KOPT-K1 (cell line): ENCODE measurements around the gene GART.
A peak's percentile ranks its signal among the peaks of the same experiment; 100 is the strongest.
"Not testable (repeated sequence)": the region's sequence is repeated elsewhere in the genome, so short reads cannot be mapped to it uniquely, and the experiment has no call there.

Experiments used
- H3K27ac ChIP-seq: fragments of 200-600 bp; sonication (generic); 2 replicates; pipeline ENCODE4 v1.5.1; 2016; ENCODE audit warnings: antibody characterized with exemption, mild to moderate bottlenecking, low read depth, low read length; ENCODE audit not compliant: poor library complexity, severe bottlenecking
- H3K36me3 ChIP-seq: fragments of 200-600 bp; sonication (generic); 2 replicates; pipeline ENCODE4 v1.5.1; 2017; ENCODE audit warnings: antibody characterized with exemption, mild to moderate bottlenecking, low read length, moderate library complexity; ENCODE audit not compliant: insufficient read depth
- H3K9me3 ChIP-seq: fragments of 200-600 bp; sonication (generic); 2 replicates; pipeline ENCODE4 v1.5.1; 2017; ENCODE audit warnings: antibody characterized with exemption, low read length, mild to moderate bottlenecking; ENCODE audit not compliant: insufficient read depth, poor library complexity, severe bottlenecking

The GART gene

DNA sequence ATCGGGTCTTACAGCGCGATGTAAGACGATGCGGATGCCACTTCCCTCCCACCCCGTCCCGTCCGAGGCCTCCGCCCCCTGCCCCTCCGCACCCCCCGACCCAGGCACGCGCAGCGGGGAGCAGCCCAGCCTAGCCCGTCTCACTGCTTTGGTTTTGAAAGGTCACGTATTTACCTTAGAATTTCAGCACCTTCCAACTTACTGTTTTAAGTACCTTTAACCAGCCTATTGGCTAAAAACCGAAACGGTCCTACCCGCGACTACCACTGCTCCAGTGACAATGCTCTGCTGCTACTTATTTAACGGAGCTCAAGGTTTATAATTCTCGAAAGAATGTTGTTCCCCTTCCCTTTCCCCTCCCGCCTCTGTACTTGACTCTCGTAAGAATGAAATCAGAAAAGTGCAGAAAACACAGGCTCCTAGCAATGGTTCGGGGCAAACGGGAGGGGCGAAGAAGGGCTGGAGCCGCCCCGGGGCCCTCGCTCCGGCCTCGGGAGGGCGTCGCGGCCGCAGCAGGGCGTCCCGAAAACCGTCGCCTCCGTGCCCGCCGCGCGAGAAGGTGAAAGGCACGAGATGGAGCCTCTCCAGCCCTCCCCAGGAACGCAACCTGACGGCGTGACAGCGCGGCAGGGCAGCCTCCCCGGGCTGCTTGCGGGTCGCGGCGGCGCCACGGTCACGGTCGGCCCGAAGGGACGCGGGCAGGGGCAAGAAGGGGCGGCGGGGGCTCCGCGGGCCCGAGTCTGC, 62.8 kb downstream of the GART start:
- Histone ChIP-seq H3K9me3 (no peaks in the 10 kb centered on the region), H3K36me3 (no peaks in the 10 kb centered on the region), H3K27ac (peak overlapping the region; percentile 62)

DNA sequence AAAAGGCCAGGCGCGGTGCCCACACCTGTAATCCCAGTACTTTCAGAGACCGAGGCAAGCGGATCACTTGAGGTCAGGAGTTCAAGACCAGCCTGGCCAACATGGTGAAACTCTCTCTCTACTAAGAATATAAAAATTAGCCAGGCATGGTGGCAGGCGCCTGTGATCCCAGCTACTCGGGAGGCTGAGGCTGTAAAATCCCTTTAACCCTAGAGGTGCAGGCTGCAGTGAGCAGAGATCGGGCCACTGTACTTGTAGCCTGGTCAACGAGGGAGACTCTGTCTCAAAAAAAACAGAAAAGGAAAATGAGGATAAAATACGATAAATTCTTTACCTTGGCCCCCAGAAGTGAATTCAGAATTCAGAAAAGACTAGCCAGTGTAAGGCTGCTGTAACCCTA, 63.7 kb downstream of the GART start:
- H3K27ac ChIP-seq: no peak overlapping the region
- no peaks in the 10 kb centered on the region for H3K9me3 ChIP-seq
- no peaks in the 10 kb centered on the region for H3K36me3 ChIP-seq

- Histone ChIP-seq H3K36me3 (no peaks in the 10 kb centered on the region), H3K27ac (no peak overlapping the region), H3K9me3 (no peaks in the 10 kb centered on the region)
Observed at GRCh38 chr21:33477066-33477465, 64.9 kb downstream of the GART start.

DNA sequence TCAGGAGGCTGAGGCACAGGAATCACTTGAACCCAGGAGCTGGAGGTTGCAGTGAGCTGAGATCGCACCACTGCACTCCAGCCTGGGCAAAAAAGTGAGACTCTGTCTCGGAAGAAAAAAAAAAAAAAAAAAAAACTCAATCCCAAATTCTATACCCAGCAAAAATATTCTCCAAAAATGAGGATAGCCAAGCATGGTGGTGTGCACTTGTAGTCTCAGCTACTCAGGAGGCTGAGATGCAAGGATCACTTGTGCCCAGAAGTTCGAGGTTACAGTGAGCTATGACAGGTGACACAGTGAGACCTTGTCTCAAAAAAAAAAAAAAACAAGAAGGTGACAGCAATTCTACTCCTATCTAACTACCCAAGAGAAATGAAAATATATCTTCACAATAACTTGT, 68.6 kb downstream of the GART start:
- H3K36me3 ChIP-seq: no peaks in the 10 kb centered on the region
- H3K9me3 ChIP-seq: no peaks in the 10 kb centered on the region
- no peak overlapping the region for H3K27ac ChIP-seq

GRCh38 chr21:33470701-33471100, 71.2 kb downstream of the GART start:
- no peak overlapping the region for H3K27ac ChIP-seq
- no peaks in the 10 kb centered on the region for H3K36me3 ChIP-seq
- no peaks in the 10 kb centered on the region for H3K9me3 ChIP-seq

DNA sequence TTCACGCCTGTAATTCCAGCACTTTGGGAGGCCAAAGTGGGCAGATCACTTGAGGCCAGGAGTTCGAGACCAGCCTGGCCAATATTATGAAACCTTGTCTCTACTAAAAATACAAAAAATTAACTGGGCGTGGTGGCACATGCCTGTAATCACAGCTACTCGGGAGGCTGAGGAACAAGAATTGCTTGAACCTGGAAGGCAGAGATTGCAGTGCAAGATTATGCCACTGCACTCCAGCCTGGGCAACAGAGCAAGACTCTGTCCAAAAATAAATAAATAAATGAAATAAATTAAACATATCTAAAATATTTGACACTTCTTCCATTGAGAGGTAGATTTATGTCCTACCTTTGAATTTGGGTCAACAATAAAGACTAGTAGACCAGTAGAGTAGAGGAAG, 72.7 kb downstream of the GART start:
- not testable (repeated sequence) for H3K36me3 ChIP-seq, H3K9me3 ChIP-seq, H3K27ac ChIP-seq

- H3K36me3 ChIP-seq: peaks cover 3% of the 10 kb centered on the region; the same call in 1 of the 2 replicates
- H3K9me3 ChIP-seq: no peaks in the 10 kb centered on the region
- H3K27ac ChIP-seq: no peak overlapping the region
Observed at GRCh38 chr21:33461538-33462250, 80.2 kb downstream of the GART start.

DNA sequence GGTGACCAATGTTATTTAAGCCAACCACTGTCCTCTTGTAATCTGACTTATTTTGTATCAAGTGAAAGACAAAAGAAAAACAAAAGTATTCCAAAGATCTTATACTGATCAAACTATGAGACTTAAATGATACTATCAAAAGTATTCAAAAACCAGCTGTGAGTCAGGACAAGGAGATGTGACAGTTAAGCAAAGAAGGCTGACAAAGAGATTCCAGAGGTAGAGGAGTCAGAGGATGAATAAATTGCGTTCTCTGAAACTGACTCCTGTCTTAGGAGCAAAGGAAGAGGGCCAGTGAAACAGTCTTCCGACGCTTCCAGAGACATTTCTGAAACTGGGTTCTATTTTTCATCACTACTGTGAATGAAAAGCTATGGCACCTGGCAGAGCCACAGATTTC, 83.1 kb downstream of the GART start:
- peaks cover 12% of the 10 kb centered on the region for H3K36me3 ChIP-seq

GRCh38 chr21:33455686-33456446, 86.1 kb downstream of the GART start:
- no peaks in the 10 kb centered on the region for H3K9me3 ChIP-seq
- peaks cover 12% of the 10 kb centered on the region for H3K36me3 ChIP-seq
- H3K27ac ChIP-seq: no peak overlapping the region

More for the DNA sequence above, 83.1 kb downstream of the GART start:
- H3K27ac ChIP-seq: no peak overlapping the region
- no peaks in the 10 kb centered on the region for H3K9me3 ChIP-seq
